Colon (tissue), 2 donors: ENCODE measurements around the gene GNB1.
"Not testable (repeated sequence)": the region's sequence is repeated elsewhere in the genome, so short reads cannot be mapped to it uniquely, and the experiment has no call there.

Experiments
- FAIRE-seq: peaks from 2 replicates; lab custom pipeline; 2012; peaks lifted over from hg19 to GRCh38; lab: Jason Lieb, UNC
- donor health status: control.
- donor health status: control.

The GNB1 gene

DNA sequence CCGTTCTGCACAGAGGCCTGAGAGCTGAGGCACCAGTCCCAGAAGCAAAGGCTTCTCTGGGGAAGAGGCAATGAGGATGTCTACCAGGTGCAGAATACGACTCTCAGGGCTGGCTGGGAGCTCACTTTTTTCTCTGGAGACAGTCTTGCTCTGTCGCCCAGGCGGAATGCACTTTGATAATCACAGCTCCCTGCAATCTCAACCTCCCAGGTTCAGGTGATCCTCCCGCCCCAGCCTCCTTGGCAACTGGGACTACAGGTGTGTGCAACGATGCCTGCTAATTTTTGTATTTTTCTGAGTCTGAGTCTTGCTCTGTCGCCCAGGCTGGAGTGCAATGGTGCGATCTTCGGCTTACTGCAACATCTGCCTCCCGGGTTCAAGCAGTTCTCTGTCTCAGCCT is 130.2 kb downstream of the GNB1 start:
- no peak for FAIRE-seq

DNA sequence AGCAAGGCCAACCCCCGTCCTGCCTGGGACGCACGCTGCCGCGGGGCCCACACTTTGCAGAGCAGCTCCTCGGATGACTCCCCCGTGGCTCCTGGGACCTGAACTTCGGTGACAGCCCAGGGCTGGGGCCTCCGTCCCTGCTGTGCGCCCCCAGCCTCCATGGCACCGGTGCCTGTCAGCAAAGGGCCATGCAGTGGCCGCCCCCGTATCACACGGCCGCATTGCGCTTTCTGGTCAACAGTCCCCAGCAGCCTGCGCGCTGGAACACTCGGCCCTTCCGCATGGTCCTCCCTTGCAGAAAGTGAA is 130.6 kb downstream of the GNB1 start:
- FAIRE-seq: no peak

DNA sequence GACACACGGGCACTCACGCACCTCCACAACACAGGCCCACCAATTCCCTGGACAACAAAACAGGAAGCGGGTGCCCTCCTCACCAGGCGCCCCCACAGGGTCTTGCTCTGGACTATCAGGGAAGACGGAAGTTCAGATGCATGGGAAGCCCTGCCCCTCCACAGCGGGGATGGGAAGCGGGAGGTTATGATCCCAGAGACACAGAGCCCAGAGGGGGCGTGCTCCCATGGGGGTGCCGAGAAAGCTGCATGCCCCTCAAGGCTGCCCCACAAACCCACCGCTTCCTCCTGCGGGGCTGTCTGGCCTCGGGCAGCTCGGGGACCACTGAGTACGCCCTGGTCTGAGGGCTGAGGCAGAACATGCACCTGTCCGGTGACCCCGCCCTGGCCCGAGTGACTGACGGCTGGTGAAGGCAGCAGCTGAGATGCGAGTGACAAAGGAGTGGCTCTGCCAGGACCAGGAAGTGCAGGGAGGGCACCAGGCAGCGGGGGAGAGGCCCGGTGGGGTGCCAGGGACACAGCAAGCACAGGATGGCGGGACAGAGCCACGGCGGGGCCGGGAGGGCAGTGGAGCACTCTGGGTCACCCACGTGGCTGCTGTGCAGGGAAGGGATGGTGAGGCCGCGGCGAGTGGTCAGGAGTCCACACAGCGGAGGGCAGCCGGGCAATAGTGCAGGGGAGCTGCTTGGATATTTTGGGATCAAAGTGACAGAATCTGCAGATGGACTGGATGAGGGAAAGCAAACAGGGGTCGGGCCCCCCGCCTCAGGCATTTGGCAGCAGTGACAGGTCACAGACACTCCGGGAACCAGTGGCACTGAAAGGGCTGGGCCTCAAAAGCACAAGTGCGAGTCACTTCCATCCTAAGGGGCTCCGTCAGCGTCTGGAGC is 131.2 kb downstream of the GNB1 start:
- no peak for FAIRE-seq

DNA sequence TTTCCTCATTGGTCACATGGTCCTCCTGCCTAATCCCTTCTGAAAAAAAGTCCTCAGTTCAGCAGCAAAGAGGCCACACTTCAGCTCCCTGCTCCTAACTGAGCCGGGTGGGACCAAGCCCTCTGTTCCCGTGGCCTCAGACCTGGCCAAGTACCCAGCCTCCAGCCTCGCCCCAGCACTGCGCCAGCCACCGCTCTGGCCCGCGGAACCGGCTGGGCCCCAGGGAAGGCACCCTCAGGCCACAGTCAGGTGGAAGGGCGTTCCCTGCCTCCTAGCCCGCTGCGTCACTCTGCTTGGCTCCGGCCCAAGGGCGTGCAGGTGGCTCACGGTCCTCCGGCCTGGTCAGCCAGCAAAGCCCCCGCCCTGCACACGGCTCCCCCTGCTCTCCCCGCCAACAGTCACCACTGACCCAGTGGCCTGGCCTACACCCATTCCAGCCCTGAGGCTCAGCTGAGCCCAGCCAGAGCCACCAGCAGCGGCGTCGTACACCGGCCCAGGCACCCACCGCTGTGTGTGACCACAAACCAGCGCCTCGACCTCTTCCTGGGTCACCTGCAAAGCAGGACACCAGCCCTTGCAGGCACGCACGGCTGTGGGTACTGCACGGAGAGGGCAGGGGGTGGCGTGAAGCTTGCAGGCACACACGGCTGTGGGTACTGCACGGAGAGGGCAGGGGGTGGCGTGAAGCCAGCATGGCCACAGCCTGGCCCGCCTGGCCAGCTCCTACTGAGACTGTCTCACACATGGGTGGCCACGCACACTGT is 132.0 kb downstream of the GNB1 start:
- no peak for FAIRE-seq

DNA sequence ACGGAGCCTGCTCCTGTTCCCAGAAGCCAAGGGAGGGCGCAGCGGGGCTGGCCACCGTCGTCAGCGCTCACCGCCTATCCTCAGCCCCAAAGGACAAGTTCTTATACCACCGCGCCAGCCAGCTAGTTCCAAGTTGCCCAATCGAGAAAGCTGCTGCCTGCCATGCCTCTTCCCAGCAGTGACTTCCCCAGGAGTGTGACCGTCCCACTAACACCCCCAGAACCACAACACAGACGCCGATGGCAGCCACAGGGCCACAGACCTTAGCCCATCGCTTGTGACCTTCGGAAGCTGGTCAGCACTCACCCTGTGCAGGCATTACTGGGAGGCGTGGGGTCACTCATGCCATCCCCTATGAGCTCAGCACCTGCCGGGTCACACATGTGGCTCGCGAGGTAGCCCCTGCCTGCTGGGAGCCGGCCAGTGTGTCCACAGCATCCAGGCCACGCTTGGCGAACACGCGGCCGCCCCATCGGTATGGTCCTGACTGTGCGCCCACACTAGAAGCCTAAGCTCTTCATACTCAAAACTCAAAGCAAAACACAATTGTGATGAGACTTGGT is 132.7 kb downstream of the GNB1 start:
- no peak for FAIRE-seq

DNA sequence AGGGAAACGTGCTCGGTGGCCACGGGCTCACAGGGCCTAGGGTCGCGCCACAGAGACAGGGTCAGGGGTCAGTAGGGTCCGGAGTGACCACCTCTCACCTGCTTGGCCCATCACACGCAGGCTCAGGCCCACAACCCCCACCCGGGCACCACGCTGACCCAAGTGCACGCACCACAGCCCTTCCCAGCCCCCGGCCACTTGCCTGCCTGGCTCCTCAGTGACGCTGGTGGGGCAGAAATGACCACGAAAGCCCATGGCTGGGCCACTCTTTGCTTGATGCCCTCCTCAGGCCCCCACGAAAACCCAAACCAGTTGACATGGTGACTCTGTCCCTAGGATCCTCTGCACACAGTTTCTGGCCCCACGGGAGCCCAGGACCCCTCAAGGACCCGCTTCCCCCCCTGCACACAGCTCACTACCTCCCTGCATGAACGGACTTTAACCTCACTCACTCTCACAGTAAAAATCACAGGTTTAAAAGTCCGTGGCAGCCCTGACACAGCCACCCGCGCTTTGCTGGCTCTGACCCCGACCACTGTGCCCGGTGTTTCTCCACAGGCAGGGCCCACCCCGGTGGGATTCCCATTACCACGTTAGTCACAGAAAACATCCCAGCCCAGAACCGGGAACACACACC is 133.3 kb downstream of the GNB1 start:
- FAIRE-seq: no peak

DNA sequence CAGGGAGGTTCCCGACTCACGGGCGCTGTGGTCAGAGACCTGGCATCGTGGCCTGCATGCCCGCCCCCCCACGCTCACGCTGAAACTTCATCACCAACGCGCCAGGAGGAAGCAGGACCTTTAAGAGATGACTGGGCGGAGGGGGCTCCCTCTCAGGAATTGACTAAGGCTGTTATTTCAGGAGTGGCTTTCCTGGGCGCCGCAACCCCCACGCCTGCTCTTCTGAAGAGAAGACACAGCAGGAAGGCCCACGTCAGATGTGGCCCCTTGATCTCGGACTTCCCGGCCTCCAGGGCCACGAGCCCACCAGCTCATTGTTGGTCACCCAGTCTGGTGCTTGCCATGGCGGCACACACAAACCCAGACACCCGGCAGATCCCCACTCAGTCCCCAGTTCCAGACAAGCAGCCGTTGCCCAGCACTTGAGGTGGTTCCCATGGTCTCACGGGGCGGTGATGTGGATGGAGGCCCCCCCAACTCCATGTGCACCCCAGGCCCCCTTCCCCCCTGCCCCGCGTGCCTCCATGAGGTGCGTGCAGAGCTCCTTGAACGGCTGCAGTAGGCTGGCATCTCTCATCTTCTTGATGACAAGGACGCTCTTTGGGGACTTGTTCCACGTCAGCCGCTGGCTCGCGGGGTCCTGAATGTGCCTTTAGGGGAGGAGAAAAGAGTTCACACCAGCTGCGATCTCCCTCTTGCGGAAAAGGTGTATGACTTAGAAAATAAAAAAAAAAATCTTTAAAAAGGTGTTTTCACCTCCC is 134.0 kb downstream of the GNB1 start:
- FAIRE-seq: no peak

DNA sequence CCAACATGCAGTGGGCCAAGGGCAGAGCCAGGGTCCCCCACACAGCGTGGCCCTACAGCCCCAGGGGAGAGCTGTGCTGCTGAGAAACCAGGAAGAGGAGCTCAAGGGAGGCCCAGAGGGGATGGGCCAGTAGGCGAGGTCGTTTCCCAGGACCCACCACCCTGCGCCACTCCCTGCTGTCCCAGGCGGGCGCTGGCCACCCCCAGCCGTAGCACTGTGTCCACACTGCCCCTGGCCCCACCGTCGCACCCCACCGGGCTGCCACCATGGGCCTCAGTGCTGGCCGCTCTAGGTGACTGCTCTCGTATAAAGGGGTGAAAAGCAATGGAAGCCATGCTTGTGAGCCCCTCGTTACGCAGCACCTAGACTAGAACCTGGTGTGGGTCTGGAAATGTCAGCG is 135.0 kb downstream of the GNB1 start:
- no peak for FAIRE-seq

DNA sequence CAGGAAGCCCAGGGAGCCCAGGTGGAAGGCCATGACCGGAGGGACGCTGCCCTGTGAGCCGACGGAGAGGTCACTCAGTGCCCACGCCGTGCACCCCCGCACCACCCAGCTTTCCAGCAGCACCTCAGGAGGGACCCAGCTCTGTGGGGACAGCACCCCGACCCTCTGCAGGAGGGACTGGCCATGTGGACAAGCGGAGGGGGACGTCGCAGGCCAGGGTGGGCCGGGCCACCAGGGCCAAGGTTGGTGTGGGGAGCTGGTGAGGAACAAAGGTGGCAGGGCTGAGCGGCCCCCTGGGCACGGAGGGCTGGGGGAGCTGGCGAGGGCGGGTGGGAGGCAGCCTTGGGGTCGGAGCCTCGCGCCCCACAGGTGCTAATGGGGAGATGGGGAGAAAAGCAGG is 135.5 kb downstream of the GNB1 start:
- no peak for FAIRE-seq

DNA sequence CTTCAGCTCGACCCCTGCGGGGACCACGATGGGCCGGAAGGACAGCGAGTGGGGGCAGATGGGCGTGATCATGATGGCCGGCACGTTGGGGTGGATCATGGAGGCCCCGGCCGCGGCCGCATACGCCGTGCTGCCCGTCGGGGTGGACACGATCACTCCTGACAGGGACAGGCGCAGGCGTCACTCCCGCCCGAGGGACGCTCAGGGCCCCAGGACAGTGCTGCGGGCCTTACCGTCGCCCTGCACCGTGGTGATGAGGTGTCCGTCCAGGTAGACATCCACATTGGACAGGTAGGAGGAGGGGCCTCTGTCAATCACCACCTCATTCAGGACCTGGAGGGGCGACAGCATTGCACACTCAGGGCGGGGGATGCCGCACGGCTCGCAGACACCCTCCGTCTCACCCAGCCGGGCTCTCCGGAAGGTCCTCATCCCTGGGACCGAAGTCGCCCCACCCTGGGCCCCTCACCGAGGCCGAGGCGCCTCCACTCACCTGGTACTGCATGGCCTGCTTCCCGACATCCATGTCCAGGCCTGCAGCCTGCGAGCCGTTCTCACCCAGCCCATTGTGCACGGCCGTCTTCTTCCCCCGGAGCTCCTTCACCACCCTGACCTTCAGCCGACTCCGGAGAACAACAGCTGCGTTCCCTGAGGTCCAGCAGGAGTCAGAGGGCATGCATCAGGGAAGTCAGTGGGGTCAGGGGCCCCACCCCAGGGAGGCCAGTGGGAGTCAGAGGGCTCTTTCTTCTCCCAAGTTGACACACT is 136.7 kb downstream of the GNB1 start:
- no peak for FAIRE-seq

DNA sequence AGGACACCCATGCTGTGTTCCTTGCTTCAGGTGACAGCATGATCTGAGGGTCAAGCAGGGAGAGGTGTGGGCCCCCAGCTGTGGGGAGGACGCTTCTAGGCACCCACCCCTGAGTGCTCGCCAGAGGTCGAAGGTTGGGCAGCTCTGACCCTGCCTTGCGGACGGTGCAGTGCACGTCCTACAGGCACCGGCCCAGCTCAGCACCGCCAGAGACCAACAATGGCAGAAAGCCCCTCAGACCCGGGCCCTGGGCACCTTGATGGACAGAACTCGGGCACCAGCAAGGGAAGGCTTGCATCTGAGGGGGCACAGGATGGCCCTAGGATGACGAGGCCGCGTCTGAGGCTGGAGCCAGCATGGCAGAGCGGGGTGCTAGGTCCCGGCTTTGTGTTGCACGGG is 137.3 kb downstream of the GNB1 start:
- FAIRE-seq: no peak

DNA sequence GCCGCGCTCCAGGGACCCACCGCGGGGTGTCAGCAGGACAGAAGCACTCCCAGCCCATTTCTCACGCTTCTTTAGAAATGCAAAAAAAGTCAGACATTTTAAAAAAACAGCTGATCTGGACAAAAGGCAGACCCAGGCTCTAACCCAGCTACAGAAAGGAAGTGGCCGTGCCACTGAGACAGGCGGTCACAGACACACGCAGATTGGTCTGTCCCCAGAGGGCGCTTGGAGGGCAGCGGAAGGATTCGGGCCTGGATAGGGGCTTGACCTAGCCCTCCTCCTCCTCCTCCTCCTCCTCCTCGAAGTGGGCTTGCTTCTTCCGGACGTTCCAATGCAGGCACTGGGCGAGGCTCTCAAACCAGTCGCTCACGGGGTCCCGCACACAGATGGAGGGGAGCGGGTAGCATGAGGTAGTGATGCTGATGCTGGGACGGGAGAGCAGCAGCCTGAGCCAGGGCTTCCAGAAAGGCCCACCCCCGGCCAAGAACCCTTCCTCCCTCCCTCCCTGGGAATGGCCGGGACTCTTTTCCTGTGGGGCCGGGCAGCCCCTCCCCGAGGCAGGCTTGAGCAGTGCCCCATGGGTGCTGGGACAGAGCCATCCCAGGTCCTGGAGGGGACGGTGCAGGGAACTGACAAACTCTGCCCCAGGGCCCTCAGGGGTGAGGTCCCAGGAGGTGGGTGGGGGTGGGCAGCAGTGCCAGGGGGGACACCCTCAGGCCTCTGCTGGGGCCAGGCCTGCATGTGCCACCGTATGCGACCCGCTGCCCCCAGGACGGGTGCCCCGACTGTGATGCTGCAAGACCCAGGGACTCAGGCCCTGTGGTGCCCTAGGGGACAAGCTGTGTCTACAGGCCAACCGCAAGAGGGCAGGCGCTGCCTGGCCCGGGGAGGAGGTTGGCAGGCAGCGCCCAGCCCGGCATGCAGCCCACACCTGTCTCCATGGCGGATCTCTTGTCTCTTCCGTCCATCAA is 138.0 kb downstream of the GNB1 start:
- no peak for FAIRE-seq

DNA sequence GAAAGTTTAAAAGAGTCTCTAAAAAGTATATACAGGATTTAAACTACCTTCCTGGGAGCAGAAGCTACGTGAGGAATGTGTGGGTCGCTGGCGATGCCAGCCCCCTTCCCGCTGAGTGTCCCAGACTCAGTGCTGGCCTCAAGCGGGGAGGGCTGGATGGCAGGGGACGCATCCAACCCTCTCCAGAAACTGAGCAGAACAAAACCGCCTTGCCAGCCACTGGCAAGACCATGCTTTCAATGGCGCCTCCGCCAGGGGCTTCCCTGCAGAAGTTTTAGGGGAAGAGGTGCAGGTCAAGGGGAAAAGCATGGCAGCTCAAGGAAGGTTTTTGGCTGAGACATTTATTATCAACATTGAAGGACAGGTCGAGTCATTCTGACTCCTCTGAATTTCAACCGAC is 138.7 kb downstream of the GNB1 start:
- no peak for FAIRE-seq

DNA sequence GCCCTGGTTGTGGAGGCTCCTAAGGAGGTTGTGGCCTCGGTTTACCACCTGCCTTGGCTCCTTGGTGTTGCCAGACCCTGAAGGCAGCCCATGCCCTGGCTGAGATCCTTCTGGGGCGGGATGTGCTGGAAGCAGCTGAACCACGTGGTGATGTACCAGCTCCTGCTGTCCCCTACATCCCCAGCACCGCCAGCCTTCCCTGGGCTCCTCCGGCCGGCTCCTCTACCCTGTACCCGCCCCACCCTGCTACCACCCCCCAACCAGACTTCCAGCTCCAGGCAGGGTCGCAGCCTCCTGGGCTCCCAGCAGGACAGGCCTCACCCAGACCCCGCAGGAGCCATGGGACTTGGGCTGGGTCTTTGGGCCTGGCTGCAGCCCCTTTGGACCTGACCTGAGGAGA is 140.9 kb downstream of the GNB1 start:
- FAIRE-seq: not testable (repeated sequence)

DNA sequence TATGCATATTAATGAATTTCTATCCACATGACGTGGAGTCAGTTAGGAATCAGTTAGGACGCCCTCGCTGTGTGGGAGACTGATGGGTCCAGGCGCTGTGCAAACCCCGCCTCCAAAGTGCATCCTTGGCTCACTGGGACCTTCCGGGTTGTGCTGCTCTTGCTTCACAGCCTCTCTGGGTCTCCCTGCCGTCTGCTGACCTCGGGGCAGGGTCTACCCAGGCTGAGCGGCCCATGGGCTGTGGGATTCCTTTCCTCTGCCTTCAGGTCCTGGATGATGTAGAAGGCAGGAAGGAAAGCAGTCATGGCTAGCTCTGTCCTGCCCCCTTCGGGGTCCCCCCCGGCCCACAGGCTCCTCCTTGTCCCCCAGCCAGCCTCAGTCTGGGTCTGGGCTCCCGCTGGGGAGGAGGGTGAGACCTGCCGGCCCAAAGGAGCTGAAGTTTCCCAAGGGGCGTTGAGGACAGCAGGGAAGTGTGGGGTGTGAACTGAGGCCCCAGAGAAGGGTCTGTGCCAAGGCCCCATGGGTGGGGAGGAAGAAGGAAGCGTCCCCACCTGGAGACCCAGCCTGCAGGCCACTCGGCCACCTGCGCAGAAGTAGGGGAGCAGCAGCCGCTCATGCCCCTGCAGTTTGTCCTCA is 142.1 kb downstream of the GNB1 start:
- no peak for FAIRE-seq

DNA sequence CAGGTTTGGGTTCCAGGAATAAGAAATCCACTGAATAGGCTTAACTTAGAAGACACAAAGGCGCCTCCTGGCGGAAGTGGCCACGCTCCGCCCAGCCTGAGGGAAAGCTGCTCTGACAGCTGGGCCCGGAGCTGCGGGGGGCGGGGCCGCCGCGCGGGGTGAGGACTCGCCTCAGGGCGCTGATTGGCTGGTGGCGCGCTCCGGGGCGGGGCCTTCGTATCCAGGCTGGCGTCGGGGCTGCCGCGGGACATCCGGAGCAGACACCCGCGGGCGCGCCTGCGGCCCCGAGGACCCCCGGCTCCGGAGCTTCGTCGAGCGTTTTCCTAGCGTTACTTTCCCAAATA is 144.3 kb downstream of the GNB1 start:
- FAIRE-seq: not testable (repeated sequence)

DNA sequence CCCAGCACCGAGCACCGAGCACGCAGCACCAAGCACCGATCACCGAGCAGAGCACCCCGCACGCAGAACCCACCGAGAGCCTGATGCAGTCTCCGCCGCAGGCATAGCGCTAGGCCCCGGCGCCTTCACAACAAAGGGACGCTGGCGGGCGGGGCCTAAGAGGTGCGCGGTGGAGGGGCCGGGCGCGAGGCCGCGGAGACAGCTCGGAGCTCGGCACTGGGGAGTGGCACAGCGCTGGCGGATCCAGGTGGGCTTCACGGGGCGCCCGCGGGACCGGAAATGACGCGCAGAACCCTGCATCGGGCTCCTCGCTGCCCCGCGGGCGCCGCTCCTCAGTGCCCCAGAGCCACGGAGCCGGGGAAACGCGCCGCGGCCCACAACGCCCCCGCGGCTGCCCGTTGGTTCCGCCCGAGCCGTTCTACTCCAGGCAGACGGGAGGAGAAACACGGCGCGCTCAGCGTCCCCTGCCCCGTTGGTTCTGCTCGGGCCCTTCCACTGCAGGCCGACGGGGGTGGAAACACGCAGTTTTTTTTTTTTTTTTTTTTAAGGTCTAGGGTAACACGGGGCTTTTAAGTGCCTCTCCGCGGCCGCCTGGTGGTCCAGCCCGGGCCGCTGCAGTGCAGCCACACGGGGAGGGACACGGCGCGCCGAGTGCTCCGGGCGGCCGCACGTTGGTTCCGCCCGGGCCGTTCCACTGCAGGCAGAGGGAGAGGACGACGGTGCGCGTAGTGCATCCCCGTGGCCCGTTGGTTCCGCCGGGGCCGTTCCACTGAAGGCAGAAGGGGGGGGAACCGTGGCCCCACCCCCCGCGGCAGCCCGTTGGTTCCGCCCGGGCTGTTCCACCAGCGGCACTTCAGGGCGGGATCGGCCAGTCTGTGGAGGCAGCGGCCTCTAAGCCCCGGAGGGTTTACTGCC is 145.0 kb downstream of the GNB1 start:
- not testable (repeated sequence) for FAIRE-seq

DNA sequence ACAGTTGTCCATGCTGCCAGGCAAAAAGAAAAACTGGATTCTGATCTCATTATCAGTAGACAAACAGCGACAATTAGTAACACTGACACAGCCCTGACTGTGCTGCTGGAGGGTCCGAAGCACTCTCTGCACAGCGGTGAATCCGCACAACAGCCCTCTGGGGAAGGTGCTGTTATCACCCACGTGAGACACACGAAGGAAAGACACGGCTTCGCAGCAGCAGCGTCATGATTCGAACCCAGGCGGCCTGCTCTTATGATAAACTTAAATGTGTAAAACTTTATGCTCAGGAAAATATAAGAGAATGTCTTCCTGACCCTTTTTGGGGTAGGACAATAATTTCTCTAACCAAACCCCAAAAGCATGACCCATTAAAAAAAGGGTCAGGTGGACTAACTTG is 148.4 kb downstream of the GNB1 start:
- FAIRE-seq: not testable (repeated sequence)

DNA sequence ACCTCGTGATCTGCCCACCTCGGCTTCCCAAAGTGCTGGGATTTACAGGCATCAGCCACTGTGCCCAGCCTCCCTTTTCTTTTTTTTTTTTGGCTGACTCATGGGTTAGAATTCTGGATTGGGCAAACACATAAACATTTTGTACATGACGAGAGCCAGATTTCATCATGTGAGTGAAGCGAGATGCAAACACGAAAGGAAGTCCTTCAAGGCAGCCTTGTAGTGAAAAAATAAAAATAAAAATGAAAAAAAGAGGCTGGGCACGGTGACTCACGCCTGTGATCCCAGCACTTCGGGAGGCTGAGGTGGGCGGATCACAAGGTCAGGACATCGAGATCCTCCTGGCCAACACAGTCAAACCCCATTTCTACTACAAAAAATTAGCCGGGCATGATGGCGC is 149.9 kb downstream of the GNB1 start:
- not testable (repeated sequence) for FAIRE-seq
